GM12873 (cell line): ENCODE results near the gene PRKCZ.

Experiments
- TF ChIP-seq, protein P1 (sequence below): IDR thresholded peaks from 2 replicates; pipeline ENCODE4 v1.5.1; 2012; ENCODE audit warnings: low read depth, mild to moderate bottlenecking, moderate library complexity, low read length, control low read depth; ENCODE audit not compliant: insufficient read depth; ENCODE audit errors: missing control alignments

PRKCZ gene

DNA sequence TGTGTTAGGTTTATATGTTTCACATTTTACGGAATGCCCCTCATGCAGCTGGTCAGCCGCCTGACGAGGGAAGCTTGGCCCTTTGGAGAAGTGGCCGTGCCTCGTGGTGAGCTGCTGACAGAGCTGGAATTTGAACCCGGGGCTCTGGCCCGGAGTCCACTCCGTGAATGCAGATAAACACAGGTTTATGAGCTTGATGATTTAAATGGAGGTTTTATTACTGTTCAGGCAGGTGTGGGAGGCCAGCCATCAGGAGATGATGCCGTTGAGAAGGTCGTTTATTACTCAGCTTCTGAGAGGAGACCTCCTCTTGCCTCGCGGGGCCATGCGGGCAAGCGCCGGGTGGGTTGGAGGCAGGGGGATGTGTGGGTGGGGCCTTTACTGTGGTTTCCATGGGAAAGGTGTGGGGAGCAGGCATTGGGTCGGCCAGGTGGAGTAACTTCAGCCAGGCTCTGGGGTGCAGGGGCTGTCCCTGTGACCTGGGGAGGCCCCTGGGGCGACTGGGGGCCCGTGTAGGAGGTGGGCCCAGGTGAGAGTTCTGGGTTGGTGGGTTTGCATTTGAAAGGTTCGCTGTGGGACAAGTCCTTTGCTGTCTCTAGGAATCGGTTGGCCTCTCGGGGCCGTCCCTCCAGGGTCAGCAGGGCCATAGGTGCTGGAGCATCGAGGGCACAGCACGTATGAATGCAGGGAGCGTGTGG, 22.0 kb downstream of the PRKCZ start:
- TF ChIP-seq, protein P1, sequence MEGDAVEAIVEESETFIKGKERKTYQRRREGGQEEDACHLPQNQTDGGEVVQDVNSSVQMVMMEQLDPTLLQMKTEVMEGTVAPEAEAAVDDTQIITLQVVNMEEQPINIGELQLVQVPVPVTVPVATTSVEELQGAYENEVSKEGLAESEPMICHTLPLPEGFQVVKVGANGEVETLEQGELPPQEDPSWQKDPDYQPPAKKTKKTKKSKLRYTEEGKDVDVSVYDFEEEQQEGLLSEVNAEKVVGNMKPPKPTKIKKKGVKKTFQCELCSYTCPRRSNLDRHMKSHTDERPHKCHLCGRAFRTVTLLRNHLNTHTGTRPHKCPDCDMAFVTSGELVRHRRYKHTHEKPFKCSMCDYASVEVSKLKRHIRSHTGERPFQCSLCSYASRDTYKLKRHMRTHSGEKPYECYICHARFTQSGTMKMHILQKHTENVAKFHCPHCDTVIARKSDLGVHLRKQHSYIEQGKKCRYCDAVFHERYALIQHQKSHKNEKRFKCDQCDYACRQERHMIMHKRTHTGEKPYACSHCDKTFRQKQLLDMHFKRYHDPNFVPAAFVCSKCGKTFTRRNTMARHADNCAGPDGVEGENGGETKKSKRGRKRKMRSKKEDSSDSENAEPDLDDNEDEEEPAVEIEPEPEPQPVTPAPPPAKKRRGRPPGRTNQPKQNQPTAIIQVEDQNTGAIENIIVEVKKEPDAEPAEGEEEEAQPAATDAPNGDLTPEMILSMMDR: no peak

DNA sequence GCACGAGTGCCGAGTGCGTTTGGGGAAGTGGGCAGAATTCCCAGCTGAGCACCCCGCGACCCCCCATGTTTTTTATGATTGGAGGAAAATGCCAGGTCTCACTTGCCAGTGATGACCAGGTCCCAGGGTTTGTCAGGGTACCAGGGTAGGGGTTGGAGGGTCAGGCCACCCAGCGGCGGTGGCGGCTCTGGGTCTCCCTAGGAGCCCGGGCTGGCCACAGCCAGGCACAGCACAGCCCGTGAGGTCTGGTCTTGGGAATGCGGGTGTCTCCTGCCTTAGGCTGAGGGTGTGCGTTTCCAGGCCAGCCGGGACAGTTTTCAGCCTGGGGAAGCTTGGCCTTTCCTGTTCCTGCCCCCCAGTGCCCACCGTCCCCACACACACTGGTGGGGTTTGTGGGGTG, 22.7 kb downstream of the PRKCZ start:
- TF ChIP-seq, protein P1: no peak

- TF ChIP-seq, protein P1: no peak
Observed at GRCh38 chr1:2073382-2074230, 23.4 kb downstream of the PRKCZ start.

GRCh38 chr1:2074396-2074795, 24.2 kb downstream of the PRKCZ start:
- TF ChIP-seq, protein P1: no peak

DNA sequence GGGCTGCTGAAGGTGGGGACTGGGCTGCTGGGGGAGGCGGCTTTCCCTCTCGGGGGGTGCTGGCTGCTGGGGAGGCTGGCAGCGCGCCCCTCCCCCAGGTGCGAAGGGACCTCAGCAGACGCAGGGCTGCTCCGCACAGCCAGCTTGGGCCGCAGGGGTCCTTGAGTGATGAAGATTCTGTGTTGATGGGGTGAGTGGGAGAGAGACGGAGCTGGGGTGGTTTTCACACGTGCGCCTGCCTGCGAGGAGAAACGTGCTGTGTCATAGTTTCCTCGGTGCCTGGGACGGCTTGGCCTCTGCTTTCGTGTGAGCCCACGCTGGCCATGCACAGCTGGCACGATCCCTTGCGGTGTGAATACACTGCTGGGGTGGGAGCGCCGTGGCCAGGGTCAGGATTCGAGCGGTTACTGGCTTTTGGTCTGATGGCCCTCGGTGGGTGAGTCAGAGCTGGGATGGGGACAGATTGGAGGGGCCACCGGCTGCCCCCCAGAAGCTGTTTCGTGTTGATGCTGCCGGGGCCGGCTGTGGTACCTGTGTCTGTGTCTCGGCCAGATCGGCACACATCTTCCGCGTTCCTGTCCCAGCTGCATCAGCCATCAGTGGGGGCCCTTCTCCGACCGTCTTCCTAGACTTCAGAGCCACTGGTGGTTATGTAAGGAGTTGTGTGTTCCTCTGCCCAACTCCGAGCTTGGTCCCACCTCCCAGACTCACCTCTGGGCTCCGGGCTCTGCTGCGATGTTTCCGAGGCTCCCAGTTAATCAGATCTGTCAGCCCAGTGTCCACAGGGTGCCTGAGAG, 24.9 kb downstream of the PRKCZ start:
- TF ChIP-seq, protein P1: no peak

GRCh38 chr1:2076826-2077225, 26.6 kb downstream of the PRKCZ start:
- TF ChIP-seq, protein P1: no peak

- TF ChIP-seq, protein P1: no peak
Observed at GRCh38 chr1:2078170-2078569, 28.0 kb downstream of the PRKCZ start.
